ENCODE data around the gene PODXL. TPM values are rescaled to one million over a fixed set of nuclear protein-coding genes. Genes with fewer than 3 reads are reported as not detected.

The PODXL gene
- total RNA-seq = 2.4 TPM in 2 replicates

GRCh38 chr7:131556053-131556908 is at the start of gene PODXL:
Gene PODXL (minus strand): TSS chr7:131556628. CDS start chr7:131556359, 269 bp downstream.

Other genes starting within 250 kb of the PODXL start
- 72.1 and 89.6 TPM in 2 replicates for gene MKLN1, start 228.8 kb downstream of the PODXL start, total RNA-seq

Data from hair follicle dermal papilla cell (primary cell).